PC-9 (cell line): ENCODE data around the gene FUBP3. TPM values are rescaled to one million over a fixed set of nuclear protein-coding genes. Genes with fewer than 3 reads are reported as not detected.

Experiments used
- BruUV-seq: library from RNA; stranded (reverse); fragments of 400-500 nt; replicated peaks from 2 replicates; lab custom pipeline; 2021; lab: Mats Ljungman, UMichigan
- CTCF ChIA-PET: fragments of 300-600 bp; sonication (Branson Sonifier 250); formaldehyde crosslinking; loops from one replicate; lab custom pipeline; 2022; ENCODE audit warnings: antibody characterized with exemption; lab: Charles Lee
- POLR2A ChIA-PET: fragments of 300-600 bp; sonication (Branson Sonifier 250); formaldehyde crosslinking; loops from one replicate; lab custom pipeline; 2022; ENCODE audit warnings: antibody characterized with exemption; ENCODE audit not compliant: unreplicated experiment; lab: Charles Lee
- DNase-seq, 2 experiments: peaks; one replicate each; pipeline versions ENCODE4 v3.0.0 to v3.0.0-alpha.2; 2015 to 2022; ENCODE audit warnings: mixed read lengths in 1 of 2
- H2AFZ ChIP-seq: fragments of 200-600 bp; sonication (generic); 2 replicates; pipeline ENCODE4 v1.8.1; 2017; ENCODE audit warnings: antibody characterized with exemption
- H3F3A ChIP-seq: fragments of 200-600 bp; sonication (generic); 2 replicates; pipeline ENCODE4 v1.8.1; 2017; ENCODE audit warnings: antibody characterized with exemption, mild to moderate bottlenecking, low read depth; ENCODE audit not compliant: insufficient read depth
- H3K27ac ChIP-seq: fragments of 200-600 bp; sonication (generic); 2 replicates; pipeline ENCODE4 v1.6.1; 2016; ENCODE audit warnings: mixed run types
- H3K27me3 ChIP-seq: fragments of 200-600 bp; sonication (generic); 2 replicates; pipeline ENCODE4 v1.6.1; 2016; ENCODE audit warnings: low read depth, mixed run types; ENCODE audit not compliant: insufficient read depth
- H3K36me3 ChIP-seq: fragments of 200-600 bp; sonication (generic); 2 replicates; pipeline ENCODE4 v1.6.1; 2016; ENCODE audit warnings: low read depth, mixed run types
- H3K4me1 ChIP-seq: fragments of 200-600 bp; sonication (generic); replicated peaks from 2 replicates; pipeline ENCODE4 v1.6.1; 2016; ENCODE audit warnings: mixed run types; ENCODE audit not compliant: insufficient read depth
- H3K4me2 ChIP-seq: fragments of 200-600 bp; sonication (generic); 2 replicates; pipeline ENCODE4 v1.6.1; 2017; ENCODE audit warnings: mixed run types
- H3K4me3 ChIP-seq: fragments of 200-600 bp; sonication (generic); 2 replicates; pipeline ENCODE4 v1.6.1; 2016; ENCODE audit warnings: mixed run types
- H3K79me2 ChIP-seq: fragments of 200-600 bp; sonication (generic); 2 replicates; pipeline ENCODE4 v1.6.1; 2017; ENCODE audit warnings: low read depth, mixed run types
- H3K9me2 ChIP-seq: fragments of 200-600 bp; sonication (generic); 2 replicates; pipeline ENCODE4 v1.8.1; 2017; ENCODE audit warnings: mild to moderate bottlenecking; ENCODE audit not compliant: insufficient read depth
- H3K9me3 ChIP-seq: fragments of 200-600 bp; sonication (generic); 2 replicates; pipeline ENCODE4 v1.8.1; 2016; ENCODE audit warnings: low read depth; ENCODE audit not compliant: insufficient read depth
- H4K20me1 ChIP-seq: fragments of 200-600 bp; sonication (generic); 2 replicates; pipeline ENCODE4 v1.8.1; 2017; ENCODE audit not compliant: insufficient read depth
- EZH2 ChIP-seq: fragments of 200-600 bp; sonication (generic); IDR thresholded peaks from 2 replicates; pipeline ENCODE4 v1.8.0; 2017; ENCODE audit warnings: antibody characterized with exemption, low read depth
- intact Hi-C: fragments of 100-400 bp; cut with micrococcal nuclease; formaldehyde crosslinking; loops from one replicate; pipeline ENCODE4 v1.10.0; 2022; ENCODE audit not compliant: unreplicated experiment
- total RNA-seq: library from RNA; stranded (reverse); gene quantifications from 2 replicates; pipeline ENCODE4 v1.2.3, GENCODE V29; 2021
- TF ChIP-seq, protein P1 (sequence below): fragments of 200-600 bp; sonication (generic); conservative IDR thresholded peaks from 2 replicates; pipeline ENCODE4 v1.6.1; 2017; ENCODE audit warnings: mixed run types, antibody characterized with exemption, mild to moderate bottlenecking, moderate library complexity

FUBP3 gene
- total RNA-seq, 1 experiment from 2014 or later = 75.6 TPM

DNA sequence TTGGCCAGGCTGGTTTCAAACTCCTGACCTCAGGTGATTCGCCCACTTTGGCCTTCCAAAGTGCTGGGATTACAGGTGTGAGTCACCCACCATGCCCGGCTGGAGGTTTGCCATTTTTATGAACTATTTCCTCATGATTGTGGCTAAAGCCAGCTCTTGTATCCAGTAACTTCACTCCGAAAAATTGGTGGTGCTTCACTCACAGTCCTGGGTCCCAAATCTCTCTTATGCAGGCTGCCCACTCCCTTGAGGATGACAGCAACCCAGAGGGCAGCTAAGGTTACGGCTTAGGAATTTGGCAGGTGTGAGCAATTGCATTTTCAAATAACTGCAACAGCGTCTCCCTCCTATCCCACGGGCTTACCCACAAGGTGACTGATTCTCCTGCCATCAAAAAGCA lies 23.4 kb upstream of the FUBP3 start:
- no peaks in the 10 kb centered on the region for H3K9me3 ChIP-seq
- peak; percentile 70 to 79 for DNase-seq
- POLR2A ChIA-PET = interaction anchor here (0.6 to 0.7 kb wide), 4 partner anchors 17 to 303 kb away, joined by 3 to 4 read pairs (median 3); no protein-coding TSS in a partner anchor
- H3K27me3 ChIP-seq = no peaks in the 10 kb centered on the region
- H3K4me2 ChIP-seq = peak overlapping the region; percentile 39
- TF ChIP-seq, protein P1, sequence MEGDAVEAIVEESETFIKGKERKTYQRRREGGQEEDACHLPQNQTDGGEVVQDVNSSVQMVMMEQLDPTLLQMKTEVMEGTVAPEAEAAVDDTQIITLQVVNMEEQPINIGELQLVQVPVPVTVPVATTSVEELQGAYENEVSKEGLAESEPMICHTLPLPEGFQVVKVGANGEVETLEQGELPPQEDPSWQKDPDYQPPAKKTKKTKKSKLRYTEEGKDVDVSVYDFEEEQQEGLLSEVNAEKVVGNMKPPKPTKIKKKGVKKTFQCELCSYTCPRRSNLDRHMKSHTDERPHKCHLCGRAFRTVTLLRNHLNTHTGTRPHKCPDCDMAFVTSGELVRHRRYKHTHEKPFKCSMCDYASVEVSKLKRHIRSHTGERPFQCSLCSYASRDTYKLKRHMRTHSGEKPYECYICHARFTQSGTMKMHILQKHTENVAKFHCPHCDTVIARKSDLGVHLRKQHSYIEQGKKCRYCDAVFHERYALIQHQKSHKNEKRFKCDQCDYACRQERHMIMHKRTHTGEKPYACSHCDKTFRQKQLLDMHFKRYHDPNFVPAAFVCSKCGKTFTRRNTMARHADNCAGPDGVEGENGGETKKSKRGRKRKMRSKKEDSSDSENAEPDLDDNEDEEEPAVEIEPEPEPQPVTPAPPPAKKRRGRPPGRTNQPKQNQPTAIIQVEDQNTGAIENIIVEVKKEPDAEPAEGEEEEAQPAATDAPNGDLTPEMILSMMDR = no peak
- no peak for TF ChIP-seq EZH2
- no peak overlapping the region for H3K4me3 ChIP-seq
- intact Hi-C loops = no loop called here
- no peaks in the 10 kb centered on the region for H4K20me1 ChIP-seq
- H3K27ac ChIP-seq = no peak overlapping the region; the same call in 1 of the 2 replicates
- H3K4me1 ChIP-seq = peaks cover 12% of the 10 kb centered on the region
- no TSS peak for BruUV-seq
- no peaks in the 10 kb centered on the region for H3K79me2 ChIP-seq
- CTCF ChIA-PET = no interaction called here
- H3F3A ChIP-seq = peaks cover 14% of the 10 kb centered on the region
- no peaks in the 10 kb centered on the region for H3K36me3 ChIP-seq
- H2AFZ ChIP-seq = no peak overlapping the region
- no peaks in the 10 kb centered on the region for H3K9me2 ChIP-seq

DNA sequence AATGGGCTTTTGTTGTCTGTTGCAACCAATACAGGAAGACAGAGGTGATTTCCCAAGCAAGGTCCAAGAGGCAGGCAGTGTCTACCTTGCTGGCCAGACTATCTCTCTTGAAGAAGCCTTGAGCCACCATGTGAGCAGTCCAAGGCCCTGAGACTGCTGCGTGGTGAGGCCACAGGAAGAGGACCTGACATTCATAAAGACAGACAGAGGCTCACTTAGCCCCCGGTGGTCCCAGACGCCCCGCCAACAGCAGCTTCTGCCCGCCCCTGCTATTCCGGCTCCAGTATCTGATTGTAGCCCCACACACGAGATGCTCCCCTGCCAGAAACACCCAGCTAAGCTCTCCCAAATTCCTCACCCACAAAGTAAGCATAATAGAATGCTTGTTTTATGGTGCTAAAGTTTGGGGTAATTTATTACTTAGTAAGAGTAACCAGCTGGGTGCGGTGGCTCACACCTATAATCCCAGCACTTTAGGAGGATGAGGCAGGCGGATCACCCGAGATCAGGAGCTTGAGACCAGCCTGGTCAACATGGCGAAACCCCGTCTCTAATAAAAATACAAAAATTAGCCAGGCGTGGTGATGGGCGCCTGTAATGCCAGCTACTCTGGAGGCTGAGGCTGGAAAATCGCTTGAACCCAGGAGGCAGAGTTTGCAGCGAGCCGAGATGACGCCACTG lies 22.8 kb upstream of the FUBP3 start:
- BruUV-seq = no TSS peak
- no peak for DNase-seq
- Histone ChIP-seq H3K27ac (no peak overlapping the region; the same call in 1 of the 2 replicates), H3K9me3 (no peaks in the 10 kb centered on the region), H3K4me1 (peaks cover 12% of the 10 kb centered on the region), H3K36me3 (no peaks in the 10 kb centered on the region), H3F3A (peaks cover 14% of the 10 kb centered on the region), H3K79me2 (no peaks in the 10 kb centered on the region), H4K20me1 (no peaks in the 10 kb centered on the region), H3K27me3 (no peaks in the 10 kb centered on the region), H3K4me3 (no peak overlapping the region), H3K9me2 (no peaks in the 10 kb centered on the region), H2AFZ (no peak overlapping the region), H3K4me2 (peak overlapping the region; percentile 39)
- intact Hi-C loops = no loop called here
- TF ChIP-seq EZH2 = no peak
- TF ChIP-seq, protein P1 = no peak
- ChIA-PET CTCF (no interaction called here), POLR2A (interaction anchor here (0.7 kb wide), 2 partner anchors 17 to 21 kb away, joined by 3 read pairs; no protein-coding TSS in a partner anchor)

DNA sequence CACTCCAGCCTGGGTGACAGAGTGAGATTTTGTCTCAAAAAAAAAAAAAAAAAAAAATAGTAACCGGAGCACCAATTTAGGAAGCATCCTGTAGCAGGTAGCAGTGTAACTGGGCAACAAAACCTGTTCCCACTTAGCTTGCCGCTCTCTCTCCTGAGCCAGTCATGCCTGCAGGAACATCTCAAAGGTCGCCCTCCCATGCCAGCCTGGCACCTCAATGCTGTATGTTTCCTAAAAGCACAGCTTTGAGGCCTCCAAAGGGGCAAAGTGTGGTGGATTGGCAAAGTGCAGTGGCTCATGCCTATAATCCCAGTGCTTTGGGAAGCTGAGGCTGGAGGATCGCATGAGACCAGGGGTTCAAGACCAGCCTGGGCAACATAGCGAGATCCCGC lies 22.3 kb upstream of the FUBP3 start:
- Histone ChIP-seq H4K20me1 (no peaks in the 10 kb centered on the region), H3K36me3 (no peaks in the 10 kb centered on the region), H3K79me2 (no peaks in the 10 kb centered on the region), H2AFZ (no peak overlapping the region), H3K4me3 (no peak overlapping the region), H3K4me1 (peaks cover 12% of the 10 kb centered on the region), H3K9me3 (no peaks in the 10 kb centered on the region), H3K27me3 (no peaks in the 10 kb centered on the region), H3K4me2 (no peak overlapping the region), H3K27ac (no peak overlapping the region), H3K9me2 (no peaks in the 10 kb centered on the region), H3F3A (peaks cover 14% of the 10 kb centered on the region)
- intact Hi-C loops = no loop called here
- TF ChIP-seq EZH2 = no peak
- TF ChIP-seq, protein P1 = no peak
- no TSS peak for BruUV-seq
- ChIA-PET POLR2A (interaction anchor here (0.7 kb wide), 1 partner anchor 12 kb away, joined by 4 read pairs; no protein-coding TSS in a partner anchor), CTCF (no interaction called here)
- no peak for DNase-seq
